ENCODE data around the gene KANK4.

DNA sequence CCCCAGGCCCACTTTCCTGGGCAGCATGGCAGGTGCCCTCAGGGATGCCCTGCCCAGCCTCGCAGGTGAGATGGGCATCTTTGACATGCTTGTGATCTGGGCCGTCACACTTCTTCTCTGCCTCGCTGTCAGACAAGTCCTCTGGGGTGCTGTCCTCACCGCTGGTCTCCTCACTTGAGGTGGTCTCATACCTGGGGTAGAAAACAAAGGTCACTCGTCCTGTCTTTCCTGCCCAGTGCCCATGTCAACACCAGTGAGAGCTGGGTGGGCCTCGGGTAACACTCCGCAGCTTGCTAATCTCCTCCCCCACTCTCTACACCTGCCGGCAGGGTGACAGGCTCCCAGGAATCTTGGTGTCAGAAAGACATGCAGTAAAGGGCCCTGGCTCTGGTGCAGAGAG, 50.9 kb downstream of the KANK4 start:
- TF ChIP-seq CTCF (IDR thresholded peaks at IDR 0.05; ENCODE audit: low read depth, low read length), result no peak
- TF ChIP-seq POLR2A (IDR thresholded peaks at IDR 0.05; ENCODE audit: extremely low read depth, insufficient read length), result no peak
- TF ChIP-seq, protein P1, sequence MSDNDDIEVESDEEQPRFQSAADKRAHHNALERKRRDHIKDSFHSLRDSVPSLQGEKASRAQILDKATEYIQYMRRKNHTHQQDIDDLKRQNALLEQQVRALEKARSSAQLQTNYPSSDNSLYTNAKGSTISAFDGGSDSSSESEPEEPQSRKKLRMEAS (IDR thresholded peaks at IDR 0.05; ENCODE audit: low read depth, low read length), result no peak
- no peak for TF ChIP-seq MYC (IDR thresholded peaks at IDR 0.05; ENCODE audit: low read depth, low read length)
